ENCODE results near the gene PDYN.

The PDYN gene

GRCh38 chr20:2001119-2001518, 7.3 kb upstream of the PDYN start:
- Mint-ChIP-seq H3K27ac (no peak overlapping the region), H3K9me3 (no peaks in the 10 kb centered on the region), H3K36me3 (ENCODE audit: low read depth) (no peaks in the 10 kb centered on the region), H3K4me1 (peaks cover 5% of the 10 kb centered on the region), H3K27me3 (ENCODE audit: low read depth, poor library complexity) (peaks cover 18% of the 10 kb centered on the region), H3K4me3 (no peak overlapping the region)
- no peak for DNase-seq
- TF ChIP-seq, protein P1, sequence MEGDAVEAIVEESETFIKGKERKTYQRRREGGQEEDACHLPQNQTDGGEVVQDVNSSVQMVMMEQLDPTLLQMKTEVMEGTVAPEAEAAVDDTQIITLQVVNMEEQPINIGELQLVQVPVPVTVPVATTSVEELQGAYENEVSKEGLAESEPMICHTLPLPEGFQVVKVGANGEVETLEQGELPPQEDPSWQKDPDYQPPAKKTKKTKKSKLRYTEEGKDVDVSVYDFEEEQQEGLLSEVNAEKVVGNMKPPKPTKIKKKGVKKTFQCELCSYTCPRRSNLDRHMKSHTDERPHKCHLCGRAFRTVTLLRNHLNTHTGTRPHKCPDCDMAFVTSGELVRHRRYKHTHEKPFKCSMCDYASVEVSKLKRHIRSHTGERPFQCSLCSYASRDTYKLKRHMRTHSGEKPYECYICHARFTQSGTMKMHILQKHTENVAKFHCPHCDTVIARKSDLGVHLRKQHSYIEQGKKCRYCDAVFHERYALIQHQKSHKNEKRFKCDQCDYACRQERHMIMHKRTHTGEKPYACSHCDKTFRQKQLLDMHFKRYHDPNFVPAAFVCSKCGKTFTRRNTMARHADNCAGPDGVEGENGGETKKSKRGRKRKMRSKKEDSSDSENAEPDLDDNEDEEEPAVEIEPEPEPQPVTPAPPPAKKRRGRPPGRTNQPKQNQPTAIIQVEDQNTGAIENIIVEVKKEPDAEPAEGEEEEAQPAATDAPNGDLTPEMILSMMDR (IDR thresholded peaks at IDR 0.05), result no peak

GRCh38 chr20:2000285-2000684, 6.4 kb upstream of the PDYN start:
- TF ChIP-seq, protein P1 (IDR thresholded peaks at IDR 0.05), result no peak
- DNase-seq, result no peak
- Mint-ChIP-seq H3K27ac (no peak overlapping the region), H3K27me3 (ENCODE audit: low read depth, poor library complexity) (peaks cover 26% of the 10 kb centered on the region), H3K4me1 (peaks cover 5% of the 10 kb centered on the region), H3K9me3 (no peaks in the 10 kb centered on the region), H3K36me3 (ENCODE audit: low read depth) (no peaks in the 10 kb centered on the region), H3K4me3 (no peak overlapping the region)

GRCh38 chr20:1998715-1999114, 4.9 kb upstream of the PDYN start:
- H3K4me1 Mint-ChIP-seq, result peaks cover 13% of the 10 kb centered on the region
- no peak for DNase-seq
- H3K9me3 Mint-ChIP-seq, result no peaks in the 10 kb centered on the region
- H3K27me3 Mint-ChIP-seq (ENCODE audit: low read depth, poor library complexity), result peaks cover 26% of the 10 kb centered on the region
- TF ChIP-seq, protein P1 (IDR thresholded peaks at IDR 0.05), result no peak
- H3K4me3 Mint-ChIP-seq, result no peak overlapping the region
- H3K27ac Mint-ChIP-seq, result no peak overlapping the region
- no peaks in the 10 kb centered on the region for H3K36me3 Mint-ChIP-seq (ENCODE audit: low read depth)

DNA sequence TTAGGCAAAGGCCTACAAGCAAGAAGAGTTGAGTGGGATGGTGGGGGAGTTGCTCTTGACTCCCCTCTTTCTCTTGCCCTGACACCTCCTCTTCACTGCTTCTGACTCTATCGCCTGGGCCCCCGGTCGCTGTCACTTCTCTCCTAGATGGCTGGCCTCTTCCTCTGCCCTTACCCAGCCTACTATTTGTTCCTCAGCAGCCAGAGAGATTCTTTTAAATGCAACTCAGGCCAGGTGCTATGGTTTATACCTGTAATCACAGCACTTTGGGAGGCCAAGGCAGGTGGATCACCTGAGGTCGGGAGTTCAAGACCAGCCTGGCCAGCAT, 4.3 kb upstream of the PDYN start:
- no peak overlapping the region for H3K4me3 Mint-ChIP-seq
- no peak for DNase-seq
- peaks cover 26% of the 10 kb centered on the region for H3K27me3 Mint-ChIP-seq (ENCODE audit: low read depth, poor library complexity)
- no peaks in the 10 kb centered on the region for H3K36me3 Mint-ChIP-seq (ENCODE audit: low read depth)
- no peak overlapping the region for H3K27ac Mint-ChIP-seq
- H3K4me1 Mint-ChIP-seq, result peaks cover 19% of the 10 kb centered on the region
- TF ChIP-seq, protein P1 (IDR thresholded peaks at IDR 0.05), result no peak
- no peaks in the 10 kb centered on the region for H3K9me3 Mint-ChIP-seq

GRCh38 chr20:1997483-1998192, 3.8 kb upstream of the PDYN start:
- Mint-ChIP-seq H3K4me1 (peaks cover 24% of the 10 kb centered on the region), H3K9me3 (no peaks in the 10 kb centered on the region), H3K27me3 (ENCODE audit: low read depth, poor library complexity) (peaks cover 26% of the 10 kb centered on the region), H3K4me3 (no peak overlapping the region), H3K27ac (no peak overlapping the region), H3K36me3 (ENCODE audit: low read depth) (no peaks in the 10 kb centered on the region)
- no peak for DNase-seq
- TF ChIP-seq, protein P1 (IDR thresholded peaks at IDR 0.05), result no peak
